Colonic mucosa (tissue), 4 donors: Measurements from ENCODE around the gene UTS2. TPM values are rescaled to one million over a fixed set of nuclear protein-coding genes. Genes with fewer than 3 reads are reported as not detected.
A peak's percentile ranks its signal among the peaks of the same experiment; 100 is the strongest.

Source experiments
- DNase-seq: peaks from one replicate; pipeline ENCODE4 v3.0.0-alpha.2; 2020
- H3K27ac ChIP-seq: fragments of 200-600 bp; one replicate; pipeline ENCODE4 v1.8.0; 2021
- H3K27me3 ChIP-seq: fragments of 200-600 bp; one replicate; pipeline ENCODE4 v1.8.0; 2021
- H3K36me3 ChIP-seq: fragments of 200-600 bp; one replicate; pipeline ENCODE4 v1.8.0; 2021
- H3K4me1 ChIP-seq: fragments of 200-600 bp; one replicate; pipeline ENCODE4 v1.8.0; 2021; ENCODE audit warnings: mild to moderate bottlenecking
- H3K4me3 ChIP-seq: fragments of 200-600 bp; one replicate; pipeline ENCODE4 v1.8.0; 2021
- H3K9ac ChIP-seq, 2 donors: one replicate each; pipeline ENCODE4 v1.7.0; 2013; ENCODE audit warnings: control low read depth in 2 of 2, low read depth in 2 of 2, low read length in 2 of 2
- H3K9me3 ChIP-seq: fragments of 200-600 bp; one replicate; pipeline ENCODE4 v1.8.0; 2021
- intact Hi-C: fragments of 100-400 bp; cut with DNase I; formaldehyde crosslinking; loops from one replicate; pipeline ENCODE4 v1.14.1; 2022
- total RNA-seq, 2 donors: library from RNA; stranded (reverse); fragmentation: NEBNext Ultra II Directional in 1 of 2; extraction: Animal tissue kit (Norgen Biotek cat#: 25700) in 1 of 2; gene quantifications; one replicate each; pipeline ENCODE4 v1.2.1, GENCODE V29; 2021
- TF ChIP-seq, protein P1 (sequence below): fragments of 200-600 bp; IDR thresholded peaks from one replicate; pipeline ENCODE4 v1.8.0; 2022; ENCODE audit warnings: antibody characterized with exemption, mild to moderate bottlenecking
- donor health status: healthy.
- donor health status: DM: no; HTN: no; CAD: no.
- donor health status: DM: no; HTN: no; CAD: no.

Gene UTS2
- total RNA-seq, 2 donors from 2014 or later = 0.20 TPM; not detected in 1

DNA sequence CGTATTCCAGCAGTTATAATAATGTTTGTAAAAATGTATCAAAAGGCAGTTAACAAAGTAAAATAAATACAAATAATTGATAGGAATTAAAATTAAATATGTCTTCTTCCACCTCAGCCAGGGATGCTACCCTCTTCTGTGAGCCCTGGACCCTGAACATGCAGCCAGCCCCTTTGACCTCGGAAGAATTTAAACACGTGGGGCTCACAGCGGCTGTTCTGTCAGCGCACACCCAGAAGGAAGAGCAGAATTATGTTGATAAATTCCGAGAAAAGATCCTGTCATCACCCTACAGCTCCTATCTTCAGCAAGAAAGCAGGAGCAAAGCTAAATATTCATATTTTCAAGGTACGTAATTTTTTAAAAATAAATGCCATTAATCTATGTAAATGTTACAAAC, 26.5 kb downstream of the UTS2 start:
- H3K4me3 ChIP-seq = peak overlapping the region; percentile 24
- H3K27ac ChIP-seq = no peak overlapping the region
- no peaks in the 10 kb centered on the region for H3K4me1 ChIP-seq
- no peaks in the 10 kb centered on the region for H3K27me3 ChIP-seq
- intact Hi-C loops = no loop called here
- H3K36me3 ChIP-seq = peaks cover 4% of the 10 kb centered on the region
- no peak overlapping the region for H3K9ac ChIP-seq
- TF ChIP-seq, protein P1, sequence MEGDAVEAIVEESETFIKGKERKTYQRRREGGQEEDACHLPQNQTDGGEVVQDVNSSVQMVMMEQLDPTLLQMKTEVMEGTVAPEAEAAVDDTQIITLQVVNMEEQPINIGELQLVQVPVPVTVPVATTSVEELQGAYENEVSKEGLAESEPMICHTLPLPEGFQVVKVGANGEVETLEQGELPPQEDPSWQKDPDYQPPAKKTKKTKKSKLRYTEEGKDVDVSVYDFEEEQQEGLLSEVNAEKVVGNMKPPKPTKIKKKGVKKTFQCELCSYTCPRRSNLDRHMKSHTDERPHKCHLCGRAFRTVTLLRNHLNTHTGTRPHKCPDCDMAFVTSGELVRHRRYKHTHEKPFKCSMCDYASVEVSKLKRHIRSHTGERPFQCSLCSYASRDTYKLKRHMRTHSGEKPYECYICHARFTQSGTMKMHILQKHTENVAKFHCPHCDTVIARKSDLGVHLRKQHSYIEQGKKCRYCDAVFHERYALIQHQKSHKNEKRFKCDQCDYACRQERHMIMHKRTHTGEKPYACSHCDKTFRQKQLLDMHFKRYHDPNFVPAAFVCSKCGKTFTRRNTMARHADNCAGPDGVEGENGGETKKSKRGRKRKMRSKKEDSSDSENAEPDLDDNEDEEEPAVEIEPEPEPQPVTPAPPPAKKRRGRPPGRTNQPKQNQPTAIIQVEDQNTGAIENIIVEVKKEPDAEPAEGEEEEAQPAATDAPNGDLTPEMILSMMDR = no peak
- DNase-seq = no peak
- no peaks in the 10 kb centered on the region for H3K9me3 ChIP-seq

DNA sequence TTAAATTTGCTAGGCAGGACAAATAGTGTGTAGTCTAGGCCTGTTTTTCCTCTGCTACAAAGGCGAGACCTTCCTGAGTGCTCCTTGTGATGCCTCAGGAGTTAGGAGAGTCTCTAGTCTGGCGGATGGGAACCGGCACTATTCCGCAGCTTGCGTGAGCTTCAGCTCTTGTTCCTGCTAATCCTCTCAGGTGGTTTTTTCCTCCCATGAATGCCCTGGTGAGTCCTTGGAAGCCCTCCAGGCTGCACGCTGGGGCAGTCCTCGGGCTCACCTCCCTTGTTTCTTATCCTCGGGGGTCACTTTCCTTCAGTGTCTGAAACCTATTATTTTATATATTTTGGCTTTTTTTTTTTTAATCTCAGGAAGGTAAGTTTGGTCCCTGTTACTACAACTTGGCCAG, 28.2 kb downstream of the UTS2 start:
- Histone ChIP-seq H3K9ac (no peak overlapping the region), H3K9me3 (no peaks in the 10 kb centered on the region), H3K27me3 (no peaks in the 10 kb centered on the region), H3K36me3 (peaks cover 4% of the 10 kb centered on the region), H3K4me1 (no peaks in the 10 kb centered on the region), H3K4me3 (no peak overlapping the region), H3K27ac (no peak overlapping the region)
- no peak for DNase-seq
- TF ChIP-seq, protein P1 = no peak
- intact Hi-C loops = no loop called here

DNA sequence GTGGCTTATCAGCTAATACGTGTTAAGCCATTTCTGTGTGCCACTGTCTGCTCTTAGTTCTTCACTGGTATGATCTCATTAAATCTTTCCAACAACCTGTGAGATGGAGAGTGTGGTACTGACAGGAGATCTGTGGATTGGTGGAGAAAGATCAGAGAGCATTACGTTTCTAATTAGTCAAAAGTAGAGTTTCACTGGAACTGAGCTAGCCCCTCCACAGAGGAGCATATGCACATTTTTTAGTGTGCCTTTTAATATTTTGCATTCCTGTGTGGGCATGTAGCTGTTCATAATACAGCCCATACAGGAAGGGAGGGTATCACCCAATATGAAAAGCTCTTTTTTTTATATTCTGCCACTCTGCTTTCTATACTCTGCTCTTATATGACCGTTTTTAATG, 31.6 kb downstream of the UTS2 start:
- Histone ChIP-seq H3K36me3 (peaks cover 4% of the 10 kb centered on the region), H3K27me3 (no peaks in the 10 kb centered on the region), H3K9ac (no peak overlapping the region), H3K27ac (no peak overlapping the region), H3K4me1 (no peaks in the 10 kb centered on the region), H3K9me3 (no peaks in the 10 kb centered on the region), H3K4me3 (no peak overlapping the region)
- intact Hi-C loops = no loop called here
- DNase-seq = no peak
- TF ChIP-seq, protein P1 = no peak

DNA sequence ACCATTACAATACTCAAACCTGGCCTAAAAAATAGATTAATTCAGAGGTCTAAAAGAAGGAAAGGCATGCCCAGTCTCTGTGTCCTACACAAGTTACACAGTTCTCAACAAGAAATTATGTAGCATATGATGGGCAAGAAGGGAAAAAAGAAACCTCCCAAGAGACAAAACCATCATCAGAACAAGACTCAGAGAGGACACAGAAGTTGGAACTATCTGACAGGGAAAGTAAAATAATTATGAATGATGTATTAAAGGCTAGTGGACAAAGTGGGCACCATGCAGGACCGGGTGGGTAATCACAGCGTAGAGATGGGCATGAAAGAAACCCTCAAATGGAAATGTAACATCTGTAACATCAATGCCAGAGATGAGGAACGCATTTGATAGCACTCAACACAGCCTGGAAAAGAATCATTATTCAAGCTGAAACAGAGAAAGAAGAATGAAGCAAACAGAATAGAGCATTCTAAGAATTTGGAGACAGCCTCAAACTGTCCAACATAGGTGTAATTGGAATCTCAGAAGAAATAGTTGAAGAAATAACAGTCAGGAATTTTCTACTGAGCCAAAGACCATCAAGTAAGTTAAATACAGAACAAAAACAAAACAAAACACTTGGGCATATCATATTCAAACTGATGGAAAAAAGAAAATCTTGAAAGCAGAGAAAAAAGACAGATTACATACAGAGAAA, 39.0 kb downstream of the UTS2 start:
- Histone ChIP-seq H3K27ac (no peak overlapping the region), H3K9ac (no peak overlapping the region), H3K36me3 (no peaks in the 10 kb centered on the region), H3K4me1 (no peaks in the 10 kb centered on the region), H3K27me3 (no peaks in the 10 kb centered on the region), H3K4me3 (no peak overlapping the region), H3K9me3 (no peaks in the 10 kb centered on the region)
- intact Hi-C loops = no loop called here
- TF ChIP-seq, protein P1 = no peak
- DNase-seq = no peak

DNA sequence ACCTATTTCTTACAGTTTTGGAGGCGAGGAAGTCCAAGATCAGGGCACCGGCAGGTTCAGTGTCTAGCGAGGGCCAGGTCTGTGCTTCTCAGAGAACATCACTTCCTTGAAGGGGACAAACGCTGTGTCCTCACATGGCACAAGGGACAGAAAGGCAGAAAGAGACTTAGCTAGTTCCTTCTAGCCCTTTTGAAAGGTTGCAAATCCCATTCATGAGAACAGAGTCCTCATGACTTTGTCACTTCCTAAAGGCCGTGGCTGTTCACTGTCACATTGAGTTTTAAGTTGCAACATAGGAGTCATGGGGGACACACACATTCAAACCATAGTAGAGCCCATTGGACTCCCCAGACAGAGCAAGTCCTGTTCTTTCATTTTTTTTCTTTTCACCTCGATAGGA, 41.4 kb downstream of the UTS2 start:
- H3K27me3 ChIP-seq = no peaks in the 10 kb centered on the region
- intact Hi-C loops = no loop called here
- no peak for DNase-seq

More for the DNA sequence above, 41.4 kb downstream of the UTS2 start:
- H3K4me3 ChIP-seq = no peak overlapping the region
- no peak overlapping the region for H3K27ac ChIP-seq
- H3K4me1 ChIP-seq = no peaks in the 10 kb centered on the region
- no peaks in the 10 kb centered on the region for H3K9me3 ChIP-seq
- no peaks in the 10 kb centered on the region for H3K36me3 ChIP-seq
- no peak overlapping the region for H3K9ac ChIP-seq
- TF ChIP-seq, protein P1 = no peak
